SKM-1 (cell line): ENCODE results near the gene ARHGDIG.
"Not testable (repeated sequence)": the region's sequence is repeated elsewhere in the genome, so short reads cannot be mapped to it uniquely, and the experiment has no call there.

Experiments used
- DNase-seq: peaks from one replicate; lab custom pipeline; 2025; ENCODE audit not compliant: unreplicated experiment; lab: John Stamatoyannopoulos, UW

Gene ARHGDIG

DNA sequence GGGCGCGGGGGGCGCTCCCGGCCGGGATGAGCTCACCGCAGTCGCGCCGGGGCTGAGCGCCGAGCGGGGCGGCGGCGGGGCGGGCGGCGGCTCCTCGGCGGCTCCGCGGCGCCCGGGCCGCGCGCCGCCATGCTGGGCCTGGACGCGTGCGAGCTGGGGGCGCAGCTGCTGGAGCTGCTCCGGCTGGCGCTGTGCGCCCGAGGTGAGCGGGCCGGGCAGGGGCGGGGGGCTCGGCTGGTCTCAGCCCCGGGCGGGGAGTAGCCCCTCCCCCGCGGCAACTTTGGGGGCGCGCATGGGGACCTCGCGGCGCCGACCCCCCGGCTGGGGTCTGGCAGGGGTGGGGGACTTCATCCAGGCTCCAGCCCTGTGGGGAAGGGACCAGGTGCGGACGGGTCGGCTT lies at the start of gene ARHGDIG:
TSS of gene ARHGDIG (plus strand) at position 40 of the 400 bp plus-strand sequence. CDS start at position 130, 90 bp downstream.
- DNase-seq: no peak

- no peak for DNase-seq
Observed at GRCh38 chr16:230949-231348, 49.4 kb upstream of the ARHGDIG start.

DNA sequence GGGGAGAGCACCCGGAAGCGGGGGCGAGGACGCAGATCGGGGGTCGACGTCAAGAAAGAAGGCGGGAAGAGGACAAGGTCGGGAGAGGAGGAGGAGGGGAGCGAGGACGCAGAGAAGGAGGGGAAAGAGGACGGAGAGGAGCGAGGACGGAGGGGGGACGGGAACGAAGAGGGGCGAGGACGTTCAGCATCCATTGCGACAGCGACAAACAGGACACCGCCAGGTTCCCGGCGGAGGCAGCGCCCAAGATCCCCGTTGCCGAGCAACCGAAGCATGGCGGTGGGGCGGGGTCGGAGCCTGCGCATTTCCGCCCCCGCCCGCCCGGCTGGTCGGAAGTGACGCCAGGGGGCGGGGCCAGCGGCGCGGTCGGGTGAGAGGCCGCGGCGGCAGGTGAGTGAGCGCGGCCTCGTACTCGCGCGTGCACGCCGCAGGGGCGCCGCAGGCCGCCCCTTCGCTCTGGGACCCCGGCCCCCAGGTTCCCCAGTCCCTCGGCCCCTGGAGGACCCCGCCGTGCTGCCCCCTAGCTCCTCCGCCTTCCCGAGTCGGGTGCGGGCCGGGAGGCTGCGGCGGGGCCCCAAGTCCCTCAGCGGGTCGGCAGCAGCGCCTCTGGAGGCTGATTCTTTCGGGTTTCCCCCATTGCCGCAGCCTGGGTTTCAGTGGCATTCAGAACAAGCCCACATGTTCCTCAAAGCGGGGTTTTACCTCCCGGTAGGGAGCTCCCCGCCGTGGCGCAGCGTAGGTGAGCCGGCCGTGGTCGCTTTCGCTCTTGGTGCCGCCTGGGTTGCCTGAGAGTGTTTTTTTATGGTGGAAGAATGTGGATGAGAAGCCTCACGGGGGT lies 45.7 kb upstream of the ARHGDIG start, which contains the start of gene FAM234A:
TSS of gene FAM234A (plus strand) at position 354 of the 838 bp plus-strand sequence. CDS start 19,593 bp downstream, outside the sequence.
- peak; percentile 87 for DNase-seq

DNA sequence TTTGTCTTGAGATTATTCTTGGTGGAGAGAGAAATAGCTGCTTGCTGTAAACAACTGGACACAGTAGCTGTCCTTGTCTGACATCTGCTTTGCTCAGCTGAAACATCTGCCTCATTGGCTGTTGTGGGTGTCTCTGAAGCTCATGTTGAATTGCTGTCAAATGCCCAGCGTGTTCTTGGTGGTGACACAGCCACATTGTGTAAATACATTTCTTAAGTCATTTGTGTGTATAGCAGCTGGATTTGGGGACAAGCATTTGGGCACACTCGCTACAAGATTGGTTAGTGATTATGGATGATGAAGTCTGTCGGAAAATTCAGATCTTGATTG lies 40.5 kb upstream of the ARHGDIG start:
- no peak for DNase-seq

GRCh38 chr16:240559-240958 lies 39.8 kb upstream of the ARHGDIG start:
- DNase-seq: no peak

DNA sequence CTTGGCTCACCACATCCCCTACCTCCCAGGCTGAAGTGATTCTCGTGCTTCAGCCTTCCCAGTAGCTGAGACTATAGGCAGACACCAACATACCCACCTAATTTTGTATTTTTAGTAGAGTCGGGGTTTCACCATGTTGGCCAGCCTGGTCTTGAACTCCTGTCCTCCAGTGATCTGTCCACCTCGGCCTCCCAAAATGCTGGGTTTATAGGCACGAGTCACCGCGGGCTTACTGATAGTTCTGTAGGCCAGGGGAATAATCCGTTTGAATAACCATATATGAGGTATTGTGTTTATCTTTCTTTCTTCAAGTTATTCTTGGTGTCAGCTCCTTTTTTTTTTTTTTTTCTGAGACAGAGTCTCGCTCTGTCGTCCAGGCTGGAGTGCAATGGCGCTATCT lies 38.1 kb upstream of the ARHGDIG start:
- DNase-seq: no peak

GRCh38 chr16:243348-243747 lies 37.0 kb upstream of the ARHGDIG start:
- DNase-seq: no peak

- DNase-seq: no peak
Observed at GRCh38 chr16:245105-245504, 35.3 kb upstream of the ARHGDIG start.

DNA sequence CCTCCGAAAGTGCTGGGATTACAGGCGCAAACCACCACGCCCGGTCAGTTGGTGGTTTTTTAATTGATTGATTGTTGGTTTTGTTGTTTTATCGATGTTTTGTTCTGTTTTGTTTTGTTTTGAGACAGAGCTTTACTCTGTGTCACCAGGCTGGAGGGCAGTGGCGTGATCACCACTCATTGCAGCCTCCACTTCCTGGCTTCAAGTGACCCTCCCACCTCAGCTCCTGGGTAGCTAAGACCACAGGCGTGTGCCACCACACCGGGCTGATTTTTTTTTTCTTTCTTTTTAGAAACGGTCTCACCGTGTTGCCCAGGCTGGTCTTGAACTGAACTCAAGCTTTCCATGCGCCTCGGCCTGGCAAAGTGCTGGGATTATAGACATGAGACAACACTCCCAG lies 33.4 kb upstream of the ARHGDIG start:
- no peak for DNase-seq

DNA sequence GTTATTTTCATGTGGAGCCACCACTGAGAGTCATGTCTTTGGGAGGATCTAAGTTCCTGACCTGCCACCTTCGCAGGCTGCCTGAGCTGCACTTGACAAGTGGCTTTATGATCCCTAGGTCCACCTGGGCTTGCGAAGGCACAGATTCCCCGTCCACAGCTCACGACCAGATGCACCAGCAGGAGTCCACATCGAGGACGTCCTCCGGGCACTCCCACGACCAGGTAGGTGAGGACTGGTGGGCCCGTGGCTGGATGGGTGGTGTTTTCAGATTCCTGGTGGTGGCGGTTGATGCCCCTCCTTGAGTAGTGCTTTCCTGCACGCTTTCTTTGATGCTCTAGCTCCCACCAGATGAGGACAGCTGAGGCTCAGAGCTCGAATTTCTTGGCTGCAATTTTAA lies 31.0 kb upstream of the ARHGDIG start:
- DNase-seq: no peak

GRCh38 chr16:252366-253337 lies 27.7 kb upstream of the ARHGDIG start:
- DNase-seq: no peak

- no peak for DNase-seq
Observed at GRCh38 chr16:253833-254232, 26.6 kb upstream of the ARHGDIG start.

DNA sequence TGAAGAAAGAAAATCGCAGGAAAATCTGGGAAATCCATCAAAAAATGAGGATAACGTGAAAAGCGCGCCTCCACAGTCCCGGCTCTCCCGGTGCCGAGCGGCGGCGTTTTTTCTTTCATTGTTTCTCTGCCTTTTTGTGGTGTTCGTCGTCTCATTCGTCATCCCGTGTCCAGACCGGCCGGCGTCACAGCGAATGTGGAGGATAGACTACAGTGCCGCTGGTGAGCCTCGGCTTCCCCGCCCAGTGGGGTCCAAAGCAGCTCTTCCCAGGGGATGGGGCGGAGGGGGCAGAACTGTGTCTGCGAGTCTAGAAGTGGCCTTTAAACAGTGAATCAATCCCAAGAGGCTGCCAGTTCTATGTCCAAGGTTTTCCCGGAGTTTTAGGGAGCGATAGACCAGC lies 25.9 kb upstream of the ARHGDIG start:
- DNase-seq: no peak

GRCh38 chr16:255183-255582 lies 25.2 kb upstream of the ARHGDIG start:
- no peak for DNase-seq

- not testable (repeated sequence) for DNase-seq
Observed at GRCh38 chr16:258091-258490, 22.3 kb upstream of the ARHGDIG start.

DNA sequence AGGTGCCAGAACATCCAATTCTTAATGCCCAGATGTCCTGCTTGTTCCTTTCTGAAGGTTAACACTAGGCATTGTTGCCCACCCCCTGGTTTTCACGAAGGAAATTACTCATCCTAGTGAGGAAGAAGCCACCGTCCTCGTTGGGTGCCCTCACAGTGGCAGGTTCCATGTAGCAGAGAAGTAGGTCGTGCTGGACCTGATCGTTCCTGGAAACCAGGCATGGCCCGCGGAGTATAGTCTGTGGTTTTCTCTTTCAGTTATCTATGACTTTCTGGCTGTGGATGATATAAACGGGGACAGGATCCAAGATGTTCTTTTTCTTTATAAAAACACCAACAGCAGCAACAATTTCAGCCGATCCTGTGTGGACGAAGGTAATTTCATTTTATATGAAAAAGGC lies 21.2 kb upstream of the ARHGDIG start:
- DNase-seq: no peak

DNA sequence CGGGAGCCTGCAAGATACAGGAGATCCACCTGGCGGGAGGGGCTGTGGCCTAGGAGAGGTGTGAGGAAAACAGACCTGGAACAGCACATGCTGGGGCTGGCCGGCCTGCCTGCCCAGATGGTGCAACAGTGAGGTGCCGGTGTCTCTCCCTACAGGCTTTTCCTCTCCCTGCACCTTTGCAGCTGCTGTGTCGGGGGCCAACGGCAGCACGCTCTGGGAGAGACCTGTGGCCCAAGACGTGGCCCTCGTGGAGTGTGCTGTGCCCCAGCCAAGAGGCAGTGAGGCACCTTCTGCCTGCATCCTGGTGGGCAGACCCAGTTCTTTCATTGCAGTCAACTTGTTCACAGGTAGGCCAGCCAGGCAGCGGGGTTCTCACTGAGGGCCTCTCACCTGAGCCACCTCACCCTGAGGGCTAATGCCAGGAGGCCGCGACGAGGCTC lies 20.6 kb upstream of the ARHGDIG start:
- DNase-seq: no peak

DNA sequence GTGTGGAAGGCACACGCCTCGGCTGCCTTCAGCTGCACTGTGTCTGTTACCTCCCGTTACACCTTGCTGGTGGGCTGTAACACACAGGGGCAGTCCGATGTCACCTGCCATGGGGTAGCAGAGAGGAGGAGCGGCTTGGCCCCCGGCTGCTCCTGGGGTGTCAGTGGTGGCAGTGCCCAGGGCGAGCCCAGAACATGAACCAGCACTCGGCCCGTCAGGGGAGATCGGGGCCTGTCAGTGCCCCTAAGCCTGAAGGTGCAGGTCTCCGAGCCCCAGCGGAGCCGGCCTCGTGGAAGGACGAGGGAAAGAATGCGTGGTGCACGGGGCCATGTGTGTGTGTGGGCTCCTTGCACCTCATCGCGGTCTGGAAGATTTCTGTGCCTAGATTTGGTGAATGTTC lies 20.1 kb upstream of the ARHGDIG start:
- no peak for DNase-seq

DNA sequence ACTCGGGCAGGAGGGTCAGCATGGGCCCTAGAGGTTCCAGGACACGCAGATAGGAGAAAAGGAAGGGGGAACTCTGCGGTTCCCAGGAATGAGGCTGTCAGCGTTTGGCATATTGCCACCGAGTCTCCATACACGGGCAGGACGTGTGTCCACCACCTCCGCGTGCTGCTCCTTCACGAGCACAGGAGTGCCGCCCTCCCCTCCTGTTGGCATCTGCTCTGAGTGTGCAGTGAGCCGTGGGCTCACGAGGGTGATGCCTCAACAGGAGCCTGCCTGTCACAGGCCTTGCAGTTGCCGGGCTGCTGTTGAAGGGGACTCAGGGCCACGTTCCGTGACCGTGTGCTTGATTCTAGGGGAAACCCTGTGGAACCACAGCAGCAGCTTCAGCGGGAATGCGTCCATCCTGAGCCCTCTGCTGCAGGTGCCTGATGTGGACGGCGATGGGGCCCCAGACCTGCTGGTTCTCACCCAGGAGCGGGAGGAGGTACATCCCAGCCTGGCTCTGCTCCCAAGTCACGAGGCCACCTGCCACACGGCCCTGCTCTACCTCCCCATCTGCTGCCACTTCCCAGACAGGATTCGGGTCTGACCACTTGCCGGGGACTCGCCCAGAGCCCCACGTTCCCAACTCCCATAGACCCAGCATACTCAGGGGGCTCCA lies 19.2 kb upstream of the ARHGDIG start:
- no peak for DNase-seq

DNA sequence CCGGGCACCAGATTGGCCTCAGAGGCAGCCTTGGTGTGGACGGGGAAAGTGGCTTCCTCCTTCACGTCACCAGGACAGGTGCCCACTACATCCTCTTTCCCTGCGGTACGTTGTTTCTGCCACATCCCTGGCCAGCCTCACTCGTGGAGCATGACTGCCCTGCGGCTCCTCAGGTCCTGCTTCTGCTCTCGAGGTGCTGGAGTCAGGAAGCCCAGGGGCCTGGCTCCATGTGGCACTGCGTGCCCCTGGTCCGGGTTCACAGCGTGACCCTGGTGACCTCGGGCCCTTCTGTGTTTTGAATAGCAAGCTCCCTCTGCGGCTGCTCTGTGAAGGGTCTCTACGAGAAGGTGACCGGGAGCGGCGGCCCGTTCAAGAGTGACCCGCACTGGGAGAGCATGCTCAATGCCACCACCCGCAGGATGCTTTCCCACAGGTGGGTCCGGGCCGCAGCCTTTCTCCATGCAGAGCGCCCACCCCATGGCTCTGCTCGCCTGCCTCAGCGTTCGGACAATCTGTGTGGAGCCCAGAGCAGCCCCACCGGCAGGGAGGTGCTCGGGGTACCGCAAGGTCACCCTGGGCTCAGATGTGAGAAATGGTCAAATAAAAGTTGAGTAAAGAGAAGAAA lies 18.2 kb upstream of the ARHGDIG start:
- DNase-seq: no peak
